GM12891 (cell line): ENCODE data around the gene EBF3.

Experiments
- DNase-seq: peaks from one replicate; pipeline ENCODE4 v3.0.0; 2011; ENCODE audit warnings: low spot score; ENCODE audit not compliant: insufficient read length
- FAIRE-seq: peaks from 2 replicates; lab custom pipeline; 2011; peaks lifted over from hg19 to GRCh38; lab: Jason Lieb, UNC
- PAX5 ChIP-seq: IDR thresholded peaks from 2 replicates; pipeline ENCODE4 v1.6.1; 2011; ENCODE audit warnings: low read length, moderate library complexity, mild to moderate bottlenecking; ENCODE audit not compliant: insufficient read depth, severe bottlenecking
- POLR2A ChIP-seq: IDR thresholded peaks from 2 replicates; pipeline ENCODE4 v1.6.1; 2011; ENCODE audit warnings: low read depth, low read length, control low read depth
- POLR2AphosphoS5 ChIP-seq: IDR thresholded peaks from 2 replicates; pipeline ENCODE4 v1.6.1; 2011; ENCODE audit warnings: low read depth, low read length, control low read depth
- POU2F2 ChIP-seq: IDR thresholded peaks from 2 replicates; pipeline ENCODE4 v1.6.1; 2011; ENCODE audit warnings: low read depth, mild to moderate bottlenecking, control low read depth, low read length, moderate library complexity
- SPI1 ChIP-seq: IDR thresholded peaks from 2 replicates; pipeline ENCODE4 v1.6.1; 2011; ENCODE audit warnings: low read depth, low read length, control low read depth
- TAF1 ChIP-seq: IDR thresholded peaks from 2 replicates; pipeline ENCODE4 v1.6.1; 2011; ENCODE audit warnings: low read depth, low read length, control low read depth

The EBF3 gene

DNA sequence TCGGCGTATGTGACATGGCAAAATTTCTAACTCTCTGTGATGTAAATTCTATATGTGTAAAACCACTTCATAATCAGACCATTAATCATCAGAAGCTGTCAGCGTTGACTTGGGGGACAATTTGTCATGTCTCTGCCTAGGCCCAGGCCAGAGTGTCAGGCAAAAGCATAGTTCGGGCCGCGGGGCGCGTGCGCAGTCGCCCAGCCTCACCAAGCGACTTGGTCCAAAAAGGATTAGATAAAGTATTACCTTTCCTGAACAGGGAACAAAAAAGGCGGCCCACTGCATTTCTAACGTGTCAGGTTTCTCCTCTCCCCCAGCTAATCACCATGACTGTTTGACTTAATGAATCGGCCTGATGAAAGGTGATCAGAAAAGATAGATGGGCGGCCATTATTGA, 114.2 kb downstream of the EBF3 start:
- FAIRE-seq (no peak), DNase-seq (no peak)
- TF ChIP-seq SPI1 (no peak), POU2F2 (no peak), POLR2A (no peak), PAX5 (no peak), TAF1 (no peak), POLR2AphosphoS5 (no peak)

DNA sequence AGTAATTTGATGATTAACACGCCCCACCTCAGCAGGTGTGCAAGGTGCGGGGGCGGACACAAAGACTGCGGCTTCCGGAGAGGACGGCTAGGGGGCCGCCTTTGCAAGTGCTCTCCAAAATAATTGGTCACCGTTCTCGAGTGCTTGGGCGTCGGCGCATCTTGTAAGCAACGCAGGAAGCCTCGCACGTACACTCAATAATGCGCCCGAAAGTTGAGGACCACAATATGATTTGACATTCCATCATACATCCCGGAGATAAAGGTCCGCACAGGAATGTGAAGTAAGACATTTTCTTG, 114.7 kb downstream of the EBF3 start:
- no peak for TF ChIP-seq POLR2A
- TF ChIP-seq PAX5, result no peak
- TF ChIP-seq SPI1, result no peak
- TF ChIP-seq POLR2AphosphoS5, result no peak
- no peak for TF ChIP-seq TAF1
- TF ChIP-seq POU2F2, result no peak
- FAIRE-seq, result no peak
- DNase-seq, result no peak

DNA sequence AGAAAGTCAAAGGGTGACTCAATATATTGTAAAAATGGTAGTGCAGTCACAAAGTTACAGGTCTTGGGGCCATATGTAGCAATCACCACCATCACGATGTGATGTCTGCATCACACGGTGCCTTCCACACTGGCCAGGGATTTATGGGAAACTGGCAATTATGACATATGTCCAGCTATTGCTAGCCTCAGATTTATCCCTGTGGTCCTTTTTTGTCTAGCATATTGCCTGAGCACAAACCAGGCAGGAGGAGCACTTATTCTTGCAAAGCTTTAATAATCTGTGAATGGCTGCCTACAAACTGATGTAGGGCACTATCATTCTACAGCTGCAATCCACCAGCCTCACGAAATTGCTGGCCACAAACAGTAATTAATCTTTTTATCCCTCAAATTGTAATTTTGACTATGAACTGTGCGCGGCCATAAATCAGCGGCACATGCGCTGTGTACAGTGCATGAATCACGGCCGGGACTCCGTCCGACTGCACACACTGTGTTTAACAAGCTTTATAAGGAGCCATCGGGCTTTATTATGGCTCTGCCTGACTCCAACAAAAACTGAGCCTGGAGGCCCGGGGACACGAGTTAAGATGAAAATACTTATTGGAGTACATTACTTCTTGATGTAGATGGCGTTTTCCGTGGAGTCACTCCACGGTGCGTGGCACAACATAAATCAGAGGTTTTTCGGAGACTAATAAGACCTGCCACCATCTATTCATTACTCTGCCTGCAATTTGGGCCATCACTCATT, 115.2 kb downstream of the EBF3 start:
- no peak for TF ChIP-seq POU2F2
- TF ChIP-seq SPI1, result no peak
- DNase-seq (no peak), FAIRE-seq (no peak)

DNA sequence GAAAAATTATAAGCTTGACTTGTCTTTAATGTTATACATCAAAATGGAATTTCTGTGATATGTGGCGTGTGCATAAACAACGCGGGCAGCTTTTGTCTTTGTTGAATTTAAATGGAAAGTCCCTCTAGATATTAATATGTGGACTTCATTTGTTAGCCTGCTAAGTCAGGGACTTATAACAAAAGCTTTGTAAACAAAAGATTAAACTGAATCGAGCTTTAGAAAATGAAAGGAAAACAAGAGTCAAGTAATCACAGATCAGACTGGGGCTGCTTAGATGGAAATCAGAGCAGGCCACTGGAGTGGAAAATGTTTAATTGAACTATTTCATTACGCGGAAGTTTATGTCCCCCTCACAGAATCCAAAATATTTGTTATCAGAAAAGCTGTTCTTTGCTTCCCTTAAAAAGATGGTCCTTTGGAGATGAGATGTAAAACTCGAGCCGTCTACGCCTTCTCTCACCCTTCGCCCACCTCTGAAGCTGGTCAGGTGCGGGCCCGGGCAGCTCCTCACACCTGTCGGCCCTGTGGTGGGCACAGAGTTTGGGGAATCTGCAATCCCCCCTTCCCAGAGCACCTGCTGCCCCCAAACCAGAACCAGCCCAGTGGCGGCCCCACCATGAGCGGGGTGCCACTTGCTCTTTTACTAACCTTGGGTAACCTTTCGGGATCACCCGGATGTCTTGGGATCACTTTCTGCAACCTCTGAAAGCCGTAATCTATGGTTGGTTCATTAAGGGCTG, 116.2 kb downstream of the EBF3 start:
- no peak for FAIRE-seq
- no peak for DNase-seq

DNA sequence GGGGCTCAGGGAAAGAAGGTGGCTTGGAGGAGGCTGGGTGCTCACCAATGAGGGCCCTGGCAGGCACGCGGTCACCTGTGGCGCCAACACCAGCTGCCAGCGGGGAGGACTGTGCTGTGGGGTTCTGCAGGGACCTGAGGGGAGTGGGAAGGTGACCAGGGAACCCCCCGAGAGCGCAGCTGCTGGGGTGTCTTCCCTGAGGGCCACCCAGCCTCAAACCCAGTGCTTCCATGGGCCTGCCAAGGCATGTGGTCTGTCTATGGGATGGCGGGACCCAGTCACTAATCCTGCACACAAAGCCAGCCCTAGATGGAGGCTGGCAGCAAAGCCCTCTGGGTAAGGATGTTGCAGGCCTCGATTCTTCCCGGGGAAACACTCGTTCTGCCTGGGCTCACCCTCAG, 117.1 kb downstream of the EBF3 start:
- DNase-seq, result no peak
- TF ChIP-seq POU2F2 (no peak), POLR2AphosphoS5 (no peak), POLR2A (no peak), SPI1 (no peak), TAF1 (no peak)
- FAIRE-seq, result no peak

More for the DNA sequence above, 116.2 kb downstream of the EBF3 start:
- TF ChIP-seq POLR2AphosphoS5 (no peak), PAX5 (no peak), TAF1 (no peak), SPI1 (no peak), POLR2A (no peak)

DNA sequence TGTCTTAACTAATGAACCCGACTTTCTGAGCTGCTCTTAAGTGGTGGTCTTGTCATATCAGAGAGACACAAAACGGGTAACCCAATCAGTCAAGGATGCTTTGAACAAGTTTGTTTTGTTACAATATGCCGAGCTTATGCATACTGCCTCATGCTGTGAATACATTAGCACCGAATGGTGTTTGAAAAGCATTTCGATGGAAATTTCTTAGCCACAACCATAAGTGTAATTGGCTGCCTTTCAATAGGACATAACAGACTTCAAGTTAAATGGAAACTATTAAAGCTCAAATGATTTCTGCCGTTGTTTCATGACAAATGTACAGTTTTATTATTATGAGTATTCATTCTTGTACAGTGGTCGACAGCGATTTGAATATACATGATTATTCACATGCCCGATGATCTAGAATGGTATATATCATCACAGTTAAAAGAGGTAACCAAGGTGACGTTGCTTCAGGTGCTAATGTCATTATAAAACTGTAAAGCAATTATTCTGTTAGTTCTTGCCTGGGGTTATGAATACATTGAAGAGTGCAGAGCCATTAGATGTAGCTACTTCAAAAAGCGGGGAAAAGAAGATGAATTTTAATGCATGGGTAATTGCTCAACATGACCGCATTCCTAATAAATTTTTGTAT, 118.8 kb downstream of the EBF3 start:
- FAIRE-seq (no peak), DNase-seq (no peak)
- TF ChIP-seq SPI1 (no peak), POU2F2 (no peak), POLR2A (no peak), TAF1 (no peak), POLR2AphosphoS5 (no peak), PAX5 (no peak)

DNA sequence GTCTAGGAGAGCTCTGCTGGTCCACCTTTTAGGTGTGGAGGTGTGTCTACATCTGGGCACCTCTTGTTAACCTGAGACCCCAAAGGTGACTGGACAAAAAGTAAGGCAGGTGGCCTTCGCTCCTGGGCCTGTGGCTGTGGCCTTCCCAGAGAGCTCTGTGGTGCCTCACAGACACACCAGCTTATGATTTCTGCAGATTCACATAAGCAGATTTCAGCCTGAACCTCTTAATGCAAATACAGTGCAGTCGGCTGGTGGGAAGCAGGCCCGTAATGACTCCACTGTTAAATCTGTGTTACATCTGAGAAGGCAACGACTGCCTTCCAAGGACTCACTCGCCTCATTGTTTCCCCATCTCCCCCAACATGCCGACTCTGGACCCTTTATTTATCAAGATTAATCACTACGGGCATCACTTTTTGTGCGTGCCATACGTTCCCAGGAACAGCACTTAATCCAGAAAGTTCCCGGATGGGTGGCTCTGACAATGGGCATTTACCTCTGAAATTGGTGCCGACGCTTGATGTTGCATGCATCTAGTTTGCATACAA, 119.8 kb downstream of the EBF3 start:
- no peak for DNase-seq
- no peak for TF ChIP-seq SPI1
- no peak for TF ChIP-seq POU2F2
- no peak for TF ChIP-seq PAX5
- no peak for TF ChIP-seq POLR2A
- TF ChIP-seq POLR2AphosphoS5, result no peak
- TF ChIP-seq TAF1, result no peak
- FAIRE-seq, result no peak

DNA sequence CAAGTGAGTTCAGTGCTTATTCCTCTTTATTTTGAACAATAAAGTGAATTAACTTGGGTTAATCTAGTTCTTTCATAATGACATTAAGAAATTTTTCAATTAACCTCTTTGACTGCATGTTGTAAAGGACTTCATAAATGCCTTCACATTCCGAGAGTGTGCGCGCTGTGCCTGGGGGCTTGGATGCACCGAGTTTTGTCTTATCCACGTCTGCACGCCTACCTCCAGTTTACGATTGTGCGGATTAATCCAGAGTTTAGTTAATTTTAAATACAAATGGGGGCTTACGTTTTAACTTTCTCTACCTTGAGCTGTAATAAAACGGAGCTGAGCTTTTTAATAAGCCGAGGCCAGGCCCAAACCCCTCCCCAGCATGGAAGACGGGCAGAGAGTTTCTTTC, 120.4 kb downstream of the EBF3 start:
- TF ChIP-seq TAF1 (no peak), PAX5 (no peak), POLR2AphosphoS5 (no peak), POLR2A (no peak), POU2F2 (no peak), SPI1 (no peak)
- DNase-seq (no peak), FAIRE-seq (no peak)

DNA sequence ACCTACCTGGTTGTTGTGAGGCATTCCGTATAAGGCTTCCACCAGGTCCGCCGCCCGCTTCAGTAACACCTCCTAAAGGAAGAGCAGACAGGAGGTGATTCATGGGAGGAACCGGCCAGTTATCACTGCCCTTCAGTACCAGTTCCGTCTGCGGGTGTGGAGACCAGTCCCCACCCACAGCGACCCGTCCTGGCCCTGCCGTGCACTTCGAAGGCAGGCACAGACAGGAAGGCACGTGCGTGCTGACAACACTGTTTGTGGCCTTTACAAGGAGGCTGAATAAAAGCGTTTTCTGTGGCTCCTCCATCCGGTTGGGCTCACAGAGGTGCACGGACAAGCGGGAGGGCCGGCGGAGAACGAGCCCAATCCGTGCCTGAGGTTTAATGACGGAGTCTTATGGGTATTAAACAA, 120.9 kb downstream of the EBF3 start:
- DNase-seq (no peak), FAIRE-seq (no peak)
- TF ChIP-seq SPI1, result no peak
- TF ChIP-seq POLR2A, result no peak
- no peak for TF ChIP-seq TAF1
- TF ChIP-seq POLR2AphosphoS5, result no peak

DNA sequence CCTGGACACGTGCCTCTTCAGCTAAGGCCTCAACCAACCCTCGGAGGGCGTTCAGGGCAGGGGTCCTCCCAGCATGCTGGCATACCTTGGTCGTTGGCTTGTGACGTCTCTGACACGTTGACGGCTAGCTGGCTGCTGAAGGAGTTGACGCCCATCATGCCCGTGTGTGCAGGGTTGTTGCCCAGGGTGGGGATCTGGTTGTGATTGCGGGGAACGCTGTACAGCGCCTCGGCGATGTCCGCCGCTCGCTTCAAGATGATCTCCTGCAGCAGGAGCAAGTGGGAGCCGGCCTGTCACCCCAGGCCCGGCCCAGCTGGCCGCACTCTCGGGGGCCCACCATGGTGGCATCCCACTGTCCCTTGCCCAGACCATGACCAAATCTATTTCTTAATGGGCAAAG, 122.0 kb downstream of the EBF3 start:
- DNase-seq (no peak), FAIRE-seq (no peak)
- no peak for TF ChIP-seq SPI1
- TF ChIP-seq TAF1, result no peak
- TF ChIP-seq POLR2A, result no peak
- TF ChIP-seq PAX5, result no peak
- no peak for TF ChIP-seq POU2F2
- TF ChIP-seq POLR2AphosphoS5, result no peak
